ENCODE data around the gene MKLN1.
"Not testable (repeated sequence)": the region's sequence is repeated elsewhere in the genome, so short reads cannot be mapped to it uniquely, and the experiment has no call there.

The MKLN1 gene

GRCh38 chr7:131504157-131504899 lies 176.7 kb downstream of the MKLN1 start:
- DNase-seq, result no peak

DNA sequence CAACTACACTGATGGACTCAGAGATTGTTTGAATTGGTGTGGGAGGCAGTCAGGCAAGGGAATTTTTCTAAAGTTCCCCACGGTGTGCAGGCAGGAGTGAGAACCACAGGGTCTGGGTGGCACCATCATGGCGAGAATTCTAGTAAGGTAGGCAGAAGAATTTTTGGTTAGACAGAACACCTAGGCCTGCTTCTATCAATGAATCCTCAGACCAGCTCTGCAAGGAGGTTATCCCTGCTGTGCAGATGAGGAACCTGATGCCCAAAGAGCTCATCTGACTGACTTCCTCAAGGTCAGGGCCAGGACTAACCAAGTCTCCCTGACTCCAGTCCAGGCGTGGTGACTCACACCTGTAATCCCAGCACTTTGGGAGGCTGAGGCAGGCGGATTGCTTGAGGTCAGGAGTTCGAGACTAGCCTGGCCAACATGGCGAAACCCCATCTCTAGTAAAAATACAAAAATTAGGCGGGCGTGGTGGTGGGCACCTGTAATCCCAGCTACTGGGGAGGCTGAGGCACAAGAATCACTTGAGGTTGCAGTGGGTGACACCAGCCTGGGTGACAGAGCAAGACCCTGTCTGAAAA lies 177.5 kb downstream of the MKLN1 start:
- DNase-seq, result not testable (repeated sequence)

- DNase-seq, result no peak
These were observed 178.2 kb downstream of the MKLN1 start for GRCh38 chr7:131505636-131506557.

DNA sequence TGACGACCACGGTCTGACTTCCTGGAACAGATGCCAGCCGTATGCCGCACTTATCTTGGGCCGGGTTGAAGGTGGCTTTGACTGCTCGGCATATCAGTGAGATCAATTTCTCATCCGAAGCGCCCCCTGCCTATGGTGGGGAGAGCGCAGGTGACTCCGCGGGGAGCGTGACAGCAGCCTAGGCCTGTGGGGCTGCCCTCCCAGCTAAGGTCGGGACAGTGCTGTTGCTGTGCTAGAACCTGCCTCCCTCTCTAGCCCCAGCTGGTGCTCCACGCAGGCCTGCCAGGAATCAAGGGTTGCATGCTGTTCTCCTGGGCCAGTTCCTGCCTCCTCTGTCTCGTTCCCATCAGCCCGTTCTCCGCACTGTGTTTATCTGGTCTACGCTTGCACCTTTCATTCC lies 178.9 kb downstream of the MKLN1 start:
- no peak for DNase-seq

GRCh38 chr7:131507592-131508331 lies 180.1 kb downstream of the MKLN1 start:
- peak; percentile 62 for DNase-seq

- DNase-seq, result no peak
These were observed 181.2 kb downstream of the MKLN1 start for GRCh38 chr7:131508754-131509486.

GRCh38 chr7:131509781-131510180 lies 182.1 kb downstream of the MKLN1 start:
- no peak for DNase-seq

GRCh38 chr7:131511071-131511470 lies 183.4 kb downstream of the MKLN1 start:
- DNase-seq, result no peak

- DNase-seq, result no peak
These were observed 184.3 kb downstream of the MKLN1 start for GRCh38 chr7:131511774-131512535.

DNA sequence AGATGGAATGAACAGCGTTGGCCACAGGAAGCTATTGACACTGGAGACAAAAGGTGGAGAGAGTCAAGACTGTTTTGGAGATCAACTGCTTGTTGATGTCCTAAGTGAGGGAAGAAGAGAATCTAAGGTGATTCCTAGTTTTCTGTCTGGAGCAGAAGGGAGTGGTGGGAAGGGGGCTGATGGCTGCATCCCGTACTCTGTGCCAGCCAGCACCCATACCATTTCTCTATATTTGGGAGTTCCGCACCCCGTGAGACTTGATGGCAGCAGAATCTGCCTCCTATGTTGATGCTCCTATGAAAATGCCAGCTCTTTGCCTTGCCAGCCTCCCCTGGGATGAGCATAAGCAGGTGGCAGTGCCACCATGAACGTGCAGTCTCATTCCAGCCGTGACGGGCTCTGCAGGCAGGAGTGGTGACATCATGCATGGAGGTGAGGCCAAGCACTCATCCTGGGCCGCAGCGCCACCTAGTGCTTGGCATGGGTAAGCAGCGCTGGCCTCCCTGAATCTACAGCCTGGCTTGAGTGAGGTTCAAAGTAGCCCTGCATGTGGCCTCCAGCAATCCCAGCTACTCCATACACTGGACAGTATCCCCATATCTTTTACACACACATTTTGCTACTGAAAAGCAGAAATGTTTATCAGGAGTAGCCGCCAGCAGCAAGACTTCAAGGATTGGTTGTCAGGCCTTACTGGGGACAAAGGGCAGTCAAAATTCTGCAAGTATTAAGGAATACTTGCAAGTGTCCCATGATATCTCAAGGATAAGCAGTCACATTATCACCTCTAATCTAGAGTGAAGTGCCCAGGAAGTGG lies 185.8 kb downstream of the MKLN1 start:
- DNase-seq, result peak; percentile 86

DNA sequence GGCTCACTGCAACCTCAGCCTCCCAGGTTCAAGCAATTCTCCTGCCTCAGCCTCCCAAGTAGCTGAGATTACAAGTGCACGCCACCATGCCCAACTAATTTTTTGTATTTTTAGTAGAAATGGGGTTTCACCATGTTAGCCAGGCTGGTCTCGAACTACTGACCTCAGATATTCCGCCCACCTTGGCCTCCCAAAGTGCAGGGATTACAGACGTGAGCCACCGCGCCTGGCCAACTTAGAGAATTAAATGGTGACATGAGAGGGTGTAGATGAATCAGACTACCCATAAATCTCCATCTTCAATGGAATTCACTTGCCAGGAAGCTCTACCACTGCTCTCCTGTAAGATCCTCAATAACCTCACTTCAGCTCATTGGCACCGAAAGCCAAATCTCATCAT lies 187.8 kb downstream of the MKLN1 start:
- DNase-seq, result not testable (repeated sequence)

DNA sequence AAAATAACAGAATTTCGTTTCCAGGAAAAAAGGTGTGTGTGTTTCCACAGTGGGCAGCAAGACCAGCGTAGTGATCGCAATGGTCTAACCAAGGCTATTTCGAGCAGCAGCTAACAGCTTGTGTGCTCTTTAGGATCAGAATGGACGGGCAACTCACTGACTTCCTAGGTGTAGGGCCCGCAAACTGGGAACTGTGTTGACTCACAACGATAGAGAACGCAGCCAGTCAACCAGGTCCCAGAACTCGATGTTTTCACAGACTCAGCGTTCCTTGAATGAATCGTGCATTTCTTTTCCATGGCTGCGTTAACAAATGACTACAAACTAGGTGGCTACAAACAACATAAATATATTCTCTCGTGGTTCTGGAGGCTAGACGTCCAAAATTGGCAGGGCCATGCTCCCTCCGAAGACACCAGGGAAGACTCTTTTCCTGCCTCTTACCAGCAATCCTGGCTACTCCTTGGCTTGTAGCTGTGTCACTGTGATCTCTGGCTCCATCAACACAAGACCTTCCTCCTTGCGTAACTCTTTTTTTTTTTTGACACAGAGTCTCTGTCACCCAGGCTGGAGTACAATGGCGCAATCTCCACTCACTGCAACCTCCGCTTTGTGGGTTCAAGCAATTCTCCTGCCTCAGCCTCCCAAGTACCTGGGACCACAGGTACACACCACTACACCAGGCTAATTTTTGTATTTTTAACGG lies 189.7 kb downstream of the MKLN1 start:
- no peak for DNase-seq

- DNase-seq, result no peak
These were observed 190.9 kb downstream of the MKLN1 start for GRCh38 chr7:131518626-131519025.

GRCh38 chr7:131521651-131522163 lies 194.0 kb downstream of the MKLN1 start:
- no peak for DNase-seq

DNA sequence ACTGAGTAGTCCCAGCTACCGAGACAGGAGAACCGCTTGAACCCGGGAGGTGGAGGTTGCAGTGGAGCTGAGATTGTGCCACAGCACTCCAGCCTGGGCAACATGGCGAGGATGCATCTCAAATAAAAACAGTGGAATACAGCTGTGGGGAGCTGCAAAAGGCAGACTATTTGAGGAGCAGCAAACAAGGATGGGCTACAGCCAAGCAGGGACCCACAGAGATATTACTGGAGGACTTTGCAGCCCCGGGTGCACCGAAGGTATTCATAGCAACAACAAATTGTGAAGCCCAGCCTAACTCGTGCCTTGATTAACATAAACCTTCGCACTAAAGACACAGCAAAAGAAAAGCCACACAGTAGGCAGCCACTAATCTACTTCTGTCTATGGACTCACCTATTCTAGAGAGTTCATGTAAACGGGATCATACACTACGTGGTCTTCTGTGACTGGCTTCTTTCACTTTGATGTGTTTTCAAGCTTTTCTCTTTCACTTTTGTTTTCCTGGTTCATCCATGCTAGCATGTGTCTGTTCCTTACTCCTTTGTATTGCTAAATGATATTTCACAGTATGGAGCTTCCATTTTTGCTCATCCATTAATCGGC lies 194.8 kb downstream of the MKLN1 start:
- no peak for DNase-seq

- no peak for DNase-seq
These were observed 196.4 kb downstream of the MKLN1 start for GRCh38 chr7:131524115-131524514.

DNA sequence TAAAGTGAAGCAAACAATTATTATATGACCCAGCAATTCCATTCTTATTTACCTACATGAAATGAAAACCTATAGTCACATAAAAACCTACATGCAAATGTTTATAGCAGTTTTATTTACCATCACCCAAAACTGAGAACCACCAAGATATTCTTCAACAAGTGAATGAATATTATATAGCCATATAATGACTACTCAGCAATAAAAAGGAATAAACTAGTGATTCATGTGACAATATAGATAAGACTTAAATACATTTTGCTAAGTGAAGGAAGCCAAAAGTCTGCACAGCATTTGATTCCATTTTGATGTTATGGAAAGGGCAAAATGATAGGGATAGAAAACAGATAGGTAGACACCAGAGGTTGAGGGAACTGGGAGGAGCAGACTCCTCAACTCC lies 197.0 kb downstream of the MKLN1 start:
- no peak for DNase-seq

- DNase-seq, result no peak
These were observed 198.1 kb downstream of the MKLN1 start for GRCh38 chr7:131525820-131526219.

DNA sequence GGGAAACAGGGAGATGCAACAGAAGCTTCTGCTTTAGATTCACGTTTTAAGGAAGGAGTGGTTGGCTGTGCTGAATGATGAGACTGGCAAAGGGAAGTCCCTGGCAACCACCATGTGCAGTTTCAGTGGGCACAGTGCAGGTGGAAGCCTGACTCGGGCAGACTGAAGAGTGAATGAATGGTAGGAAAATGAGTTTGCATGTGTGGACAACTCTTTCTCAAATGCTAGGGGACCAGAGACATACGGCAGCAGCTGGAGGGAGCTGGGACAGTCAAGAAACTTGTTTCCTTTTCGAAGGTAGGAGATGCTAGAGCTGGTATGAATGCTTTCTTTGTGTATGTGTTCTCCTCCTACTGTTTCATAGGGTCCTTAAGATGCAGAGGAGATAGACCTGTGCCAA lies 199.8 kb downstream of the MKLN1 start:
- no peak for DNase-seq
